ENCODE measurements around the gene TENT4A.

Gene TENT4A

GRCh38 chr5:6803981-6804550 lies 90.8 kb downstream of the TENT4A start:
- peaks cover 17% of the 10 kb centered on the region for H3K4me1 Mint-ChIP-seq
- TF ChIP-seq CTCF (IDR thresholded peaks at IDR 0.05; ENCODE audit: unreplicated experiment in 3 of 3): no peak
- peak overlapping the region; percentile 47 to 72 (median 54) for H3K27ac Mint-ChIP-seq
- peaks cover 20% of the 10 kb centered on the region for H3K9me3 Mint-ChIP-seq
- no peaks in the 10 kb centered on the region for H3K27me3 Mint-ChIP-seq (ENCODE audit: low read depth)
- no peak overlapping the region for H3K4me3 Mint-ChIP-seq
- H3K36me3 Mint-ChIP-seq (ENCODE audit: low read depth): no peaks in the 10 kb centered on the region

- H3K4me1 Mint-ChIP-seq: peaks cover 17% of the 10 kb centered on the region
- no peaks in the 10 kb centered on the region for H3K27me3 Mint-ChIP-seq (ENCODE audit: low read depth)
- peaks cover 20% of the 10 kb centered on the region for H3K9me3 Mint-ChIP-seq
- no peak overlapping the region for H3K4me3 Mint-ChIP-seq
- H3K36me3 Mint-ChIP-seq (ENCODE audit: low read depth): no peaks in the 10 kb centered on the region
- no peak for TF ChIP-seq CTCF (IDR thresholded peaks at IDR 0.05; ENCODE audit: unreplicated experiment in 3 of 3)
- peak overlapping the region in 2 of 3 experiments; percentile 44 to 73 for H3K27ac Mint-ChIP-seq
Observed at GRCh38 chr5:6804766-6805501, 91.7 kb downstream of the TENT4A start.

- H3K36me3 Mint-ChIP-seq (ENCODE audit: low read depth): no peaks in the 10 kb centered on the region
- no peak overlapping the region for H3K4me3 Mint-ChIP-seq
- no peak for TF ChIP-seq CTCF (IDR thresholded peaks at IDR 0.05; ENCODE audit: unreplicated experiment in 3 of 3)
Observed at GRCh38 chr5:6805841-6806240, 92.6 kb downstream of the TENT4A start.

More at GRCh38 chr5:6805841-6806240, 92.6 kb downstream of the TENT4A start:
- Mint-ChIP-seq H3K27me3 (ENCODE audit: low read depth) (peaks cover 2% of the 10 kb centered on the region), H3K4me1 (peaks cover 17% of the 10 kb centered on the region), H3K9me3 (peaks cover 18% of the 10 kb centered on the region), H3K27ac (no peak overlapping the region)
